H1 (cell line): ENCODE data around the gene VOPP1. TPM values are rescaled to one million over a fixed set of nuclear protein-coding genes. Genes with fewer than 3 reads are reported as not detected.

Source experiments
- CBX8 ChIP-seq: fragments of 300-800, 300-1000 bp; sonication (generic); IDR thresholded peaks from 2 replicates; pipeline ENCODE4 v1.7.1; 2016; ENCODE audit warnings: low read depth, low read length, borderline replicate concordance
- EGR1 ChIP-seq: IDR thresholded peaks from 2 replicates; pipeline ENCODE4 v1.6.1; 2011; ENCODE audit warnings: low read depth, low read length, borderline replicate concordance
- EP300 ChIP-seq, 2 experiments: IDR thresholded peaks; 1 replicate in 1 of 2; 2 replicates in 1 of 2; pipeline ENCODE4 v1.6.1; 2011 to 2012; ENCODE audit warnings: low read depth in 2 of 2, low read length in 2 of 2, mild to moderate bottlenecking in 2 of 2, borderline replicate concordance in 1 of 2, inconsistent platforms in 1 of 2, moderate library complexity in 1 of 2
- KDM4A ChIP-seq: IDR thresholded peaks from one replicate; pipeline ENCODE4 v1.7.1; 2012; ENCODE audit warnings: low read depth, mild to moderate bottlenecking, moderate library complexity, low read length, inconsistent platforms; ENCODE audit not compliant: severe bottlenecking
- SIRT6 ChIP-seq: IDR thresholded peaks from one replicate; pipeline ENCODE4 v1.7.1; 2012; ENCODE audit warnings: low read length, inconsistent platforms
- TEAD4 ChIP-seq: IDR thresholded peaks from 2 replicates; pipeline ENCODE4 v1.6.1; 2012; ENCODE audit warnings: low read depth, low read length, inconsistent platforms, mixed read lengths
- polyA plus RNA-seq, 7 experiments: library from polyadenylated mRNA; depleted of rRNA in 3 of 7; stranded (reverse) in 5 of 7; unstranded in 2 of 7; fragments of >200 nt in 5 of 7; fragments of 200-250 nt in 2 of 7; gene quantifications; 1 replicate in 5 of 7; 2 replicates in 1 of 7; 4 replicates in 1 of 7; pipeline versions ENCODE4 v1.2.1 to v1.2.3, GENCODE V29; 2011 to 2013; ENCODE audit warnings: missing spikeins in 2 of 7, mixed read lengths in 2 of 7
- total RNA-seq: library from RNA; stranded (reverse); fragmentation: NEBNext Ultra II Directional; extraction: Animal tissue kit (Norgen Biotek cat#: 25700); gene quantifications from 2 replicates; pipeline ENCODE4 v1.2.1, GENCODE V29; 2021

Gene VOPP1
- total and polyA plus RNA-seq, 2 of the 8 experiments (the other 6 are each of a cell fraction or from before 2014, with no cell fraction given), result 44.7 to 83.0 TPM

- TF ChIP-seq KDM4A (no peak), SIRT6 (no peak), CBX8 (no peak), EP300 (IDR thresholded peaks at IDR 0.05; ENCODE audit: borderline replicate concordance in 1 of 2, low read depth in 2 of 2, low read length in 2 of 2) (no peak), EGR1 (no peak), TEAD4 (no peak)
Measured at GRCh38 chr7:55486991-55487390, 85.3 kb downstream of the VOPP1 start (continued).
